Neural cell (in vitro differentiated cells): ENCODE measurements around the gene ZNF444. TPM values are rescaled to one million over a fixed set of nuclear protein-coding genes. Genes with fewer than 3 reads are reported as not detected.

ENCODE experiments used
- H2AFZ ChIP-seq: fragments of 200-600, 300-800 bp; sonication (generic), shearing (Covaris generic); 2 replicates; pipeline ENCODE4 v1.6.0; 2014; ENCODE audit warnings: low read depth, mild to moderate bottlenecking, antibody characterized with exemption, low read length, moderate library complexity
- H3F3A ChIP-seq: fragments of 200-600 bp; shearing (Covaris generic); 2 replicates; pipeline ENCODE4 v1.6.1; 2016; ENCODE audit warnings: mild to moderate bottlenecking, moderate library complexity, mixed read lengths, antibody characterized with exemption, low read length; ENCODE audit not compliant: insufficient read depth, poor library complexity, severe bottlenecking
- H3K27ac ChIP-seq: fragments of 200-600, 300-800 bp; sonication (generic), shearing (Covaris generic); 2 replicates; pipeline ENCODE4 v1.5.1; 2014; ENCODE audit warnings: mild to moderate bottlenecking, low read length, moderate library complexity
- H3K27me3 ChIP-seq: fragments of 300-800, 200-600 bp; sonication (generic), shearing (Covaris generic); 2 replicates; pipeline ENCODE4 v1.6.0; 2014; ENCODE audit warnings: mild to moderate bottlenecking, low read depth, low read length, moderate library complexity; ENCODE audit not compliant: insufficient read depth
- H3K36me3 ChIP-seq: fragments of 300-800, 200-600 bp; sonication (generic), shearing (Covaris generic); 2 replicates; pipeline ENCODE4 v1.5.1; 2014; ENCODE audit warnings: mild to moderate bottlenecking, antibody characterized with exemption, low read length, moderate library complexity; ENCODE audit not compliant: insufficient read depth
- H3K4me2 ChIP-seq: fragments of 300-800, 200-600 bp; sonication (generic), shearing (Covaris generic); 2 replicates; pipeline ENCODE4 v1.6.0; 2014; ENCODE audit warnings: mild to moderate bottlenecking, low read length
- H3K4me3 ChIP-seq: fragments of 300-800, 200-600 bp; sonication (generic), shearing (Covaris generic); 2 replicates; pipeline ENCODE4 v1.5.1; 2014; ENCODE audit warnings: mild to moderate bottlenecking, low read length, moderate library complexity
- H3K79me2 ChIP-seq: fragments of 200-600 bp; shearing (Covaris generic); replicated peaks from 2 replicates; pipeline ENCODE4 v1.6.0; 2014; ENCODE audit warnings: mild to moderate bottlenecking, low read length, moderate library complexity; ENCODE audit not compliant: insufficient read depth
- H3K9ac ChIP-seq: fragments of 300-800, 200-600 bp; sonication (generic), shearing (Covaris generic); 2 replicates; pipeline ENCODE4 v1.6.1; 2016; ENCODE audit warnings: mild to moderate bottlenecking, low read length, mixed read lengths
- H3K9me2 ChIP-seq: fragments of 200-600 bp; shearing (Covaris generic); 2 replicates; pipeline ENCODE4 v1.6.1; 2016; ENCODE audit warnings: mild to moderate bottlenecking, low read length, mixed read lengths; ENCODE audit not compliant: insufficient read depth
- H3K9me3 ChIP-seq: fragments of 200-600, 300-800 bp; sonication (generic), shearing (Covaris generic); 2 replicates; pipeline ENCODE4 v1.6.1; 2016; ENCODE audit warnings: mild to moderate bottlenecking, mixed run types, low read length, moderate library complexity, mixed read lengths
- H4K20me1 ChIP-seq: fragments of 200-600 bp; shearing (Covaris generic); 2 replicates; pipeline ENCODE4 v1.6.1; 2016; ENCODE audit warnings: mild to moderate bottlenecking, mixed run types; ENCODE audit not compliant: insufficient read depth
- CTCF ChIP-seq: fragments of 450-650 bp; IDR thresholded peaks from 2 replicates; pipeline ENCODE4 v1.5.1; 2014; ENCODE audit warnings: antibody characterized with exemption, mild to moderate bottlenecking, moderate library complexity; ENCODE audit not compliant: poor library complexity, severe bottlenecking
- EP300 ChIP-seq: fragments of 450-650 bp; conservative IDR thresholded peaks from 2 replicates; pipeline ENCODE4 v1.6.1; 2014; ENCODE audit warnings: antibody characterized with exemption, mild to moderate bottlenecking, moderate library complexity; ENCODE audit not compliant: poor library complexity, severe bottlenecking
- EZH2 ChIP-seq: fragments of 200-600, 300-800 bp; shearing (Covaris generic), sonication (generic); IDR thresholded peaks from 2 replicates; pipeline ENCODE4 v1.6.1; 2014; ENCODE audit warnings: antibody characterized with exemption, low read length, borderline replicate concordance, mild to moderate bottlenecking; ENCODE audit not compliant: insufficient read depth, poor library complexity, severe bottlenecking
- MXI1 ChIP-seq: fragments of 450-650 bp; conservative IDR thresholded peaks from 2 replicates; pipeline ENCODE4 v1.6.1; 2014; ENCODE audit warnings: antibody characterized with exemption, mild to moderate bottlenecking; ENCODE audit not compliant: poor library complexity, severe bottlenecking
- POLR2AphosphoS5 ChIP-seq: IDR thresholded peaks from 2 replicates; pipeline ENCODE4 v1.6.1; 2012
- RAD21 ChIP-seq: fragments of 450-650 bp; conservative IDR thresholded peaks from 2 replicates; pipeline ENCODE4 v1.6.1; 2014; ENCODE audit warnings: antibody characterized with exemption, mild to moderate bottlenecking, moderate library complexity
- REST ChIP-seq: IDR thresholded peaks from 2 replicates; pipeline ENCODE4 v1.6.1; 2012; ENCODE audit warnings: borderline replicate concordance
- SMC3 ChIP-seq: fragments of 450-650 bp; conservative IDR thresholded peaks from 2 replicates; pipeline ENCODE4 v1.6.1; 2014; ENCODE audit warnings: antibody characterized with exemption, mild to moderate bottlenecking, moderate library complexity; ENCODE audit not compliant: poor library complexity
- TAF1 ChIP-seq: IDR thresholded peaks from 2 replicates; pipeline ENCODE4 v1.6.1; 2012; ENCODE audit warnings: low read depth
- polyA plus RNA-seq: library from polyadenylated mRNA; depleted of rRNA; stranded (reverse); fragments of >200 nt; gene quantifications from 2 replicates; pipeline ENCODE4 v1.2.3, GENCODE V29; 2014

Gene ZNF444
- polyA plus RNA-seq, 1 donor from 2014 or later, result 45.6 TPM

GRCh38 chr19:56117376-56117884 is 23.7 kb upstream of the ZNF444 start:
- no peaks in the 10 kb centered on the region for H4K20me1 ChIP-seq
- no peaks in the 10 kb centered on the region for H3K27me3 ChIP-seq
- H3K4me2 ChIP-seq, result no peak overlapping the region
- no peak overlapping the region for H3K9ac ChIP-seq
- H3K9me3 ChIP-seq, result no peaks in the 10 kb centered on the region
- H3K9me2 ChIP-seq, result no peaks in the 10 kb centered on the region
- no peak overlapping the region for H3K4me3 ChIP-seq
- no peak overlapping the region for H3K27ac ChIP-seq
- no peak overlapping the region for H2AFZ ChIP-seq
- H3K79me2 ChIP-seq, result peaks cover 51% of the 10 kb centered on the region
- no peaks in the 10 kb centered on the region for H3F3A ChIP-seq
- H3K36me3 ChIP-seq, result no peaks in the 10 kb centered on the region
- TF ChIP-seq EP300, result no peak
- no peak for TF ChIP-seq RAD21
- TF ChIP-seq SMC3, result no peak
- TF ChIP-seq REST, result no peak
- no peak for TF ChIP-seq TAF1
- TF ChIP-seq EZH2, result no peak
- TF ChIP-seq CTCF, result no peak
- no peak for TF ChIP-seq POLR2AphosphoS5
- TF ChIP-seq MXI1, result no peak

- Histone ChIP-seq H3K27me3 (no peaks in the 10 kb centered on the region), H3K4me3 (no peak overlapping the region), H4K20me1 (no peaks in the 10 kb centered on the region), H3K36me3 (no peaks in the 10 kb centered on the region), H3K79me2 (peaks cover 49% of the 10 kb centered on the region), H3K9ac (no peak overlapping the region), H3F3A (no peaks in the 10 kb centered on the region), H3K27ac (no peak overlapping the region), H3K9me3 (no peaks in the 10 kb centered on the region), H3K4me2 (no peak overlapping the region), H3K9me2 (no peaks in the 10 kb centered on the region), H2AFZ (no peak overlapping the region)
- TF ChIP-seq EZH2, result no peak
- TF ChIP-seq RAD21, result no peak
- no peak for TF ChIP-seq SMC3
- TF ChIP-seq POLR2AphosphoS5, result no peak
Observed at GRCh38 chr19:56117889-56118288, 23.2 kb upstream of the ZNF444 start.
